ENCODE results near the gene GPR25.

Gene GPR25

GRCh38 chr1:200908191-200908868 lies 35.5 kb downstream of the GPR25 start:
- CTCF ChIA-PET = interaction anchor here (0.6 to 0.7 kb wide), 2 partner anchors 274 to 527 kb away, joined by 3 to 4 read pairs; no protein-coding TSS in a partner anchor
- no peaks in the 10 kb centered on the region; the same call in 1 of the 2 replicates for H3K4me1 ChIP-seq (ENCODE audit: control insufficient read depth, insufficient read depth, low read length)
- no peak overlapping the region for H3K27ac ChIP-seq (ENCODE audit: extremely low read depth, low read depth, low read length)
- TF ChIP-seq ZNF157 (tag by site-specific recombination; IDR thresholded peaks at IDR 0.05) (no peak), ZNF148 (tag by site-specific recombination; IDR thresholded peaks at IDR 0.05; ENCODE audit: borderline replicate concordance) (no peak), ZNF175 (tag by site-specific recombination; IDR thresholded peaks at IDR 0.05) (no peak), SALL2 (tag by site-specific recombination; IDR thresholded peaks at IDR 0.05; ENCODE audit: borderline replicate concordance) (no peak), ZNF555 (tag by site-specific recombination; conservative IDR thresholded peaks at IDR 0.05) (no peak), ZNF146 (tag by site-specific recombination; IDR thresholded peaks at IDR 0.05) (no peak), FEZF1 (tag by site-specific recombination; IDR thresholded peaks at IDR 0.05) (no peak), HIC1 (tag by site-specific recombination; IDR thresholded peaks at IDR 0.05) (no peak), ZNF529 (tag by site-specific recombination; IDR thresholded peaks at IDR 0.05; ENCODE audit: insufficient replicate concordance) (no peak)
- TF ChIP-seq, protein P1, sequence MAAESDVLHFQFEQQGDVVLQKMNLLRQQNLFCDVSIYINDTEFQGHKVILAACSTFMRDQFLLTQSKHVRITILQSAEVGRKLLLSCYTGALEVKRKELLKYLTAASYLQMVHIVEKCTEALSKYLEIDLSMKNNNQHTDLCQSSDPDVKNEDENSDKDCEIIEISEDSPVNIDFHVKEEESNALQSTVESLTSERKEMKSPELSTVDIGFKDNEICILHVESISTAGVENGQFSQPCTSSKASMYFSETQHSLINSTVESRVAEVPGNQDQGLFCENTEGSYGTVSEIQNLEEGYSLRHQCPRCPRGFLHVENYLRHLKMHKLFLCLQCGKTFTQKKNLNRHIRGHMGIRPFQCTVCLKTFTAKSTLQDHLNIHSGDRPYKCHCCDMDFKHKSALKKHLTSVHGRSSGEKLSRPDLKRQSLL (tag by site-specific recombination; IDR thresholded peaks at IDR 0.05) = no peak
- TF ChIP-seq, protein P2, sequence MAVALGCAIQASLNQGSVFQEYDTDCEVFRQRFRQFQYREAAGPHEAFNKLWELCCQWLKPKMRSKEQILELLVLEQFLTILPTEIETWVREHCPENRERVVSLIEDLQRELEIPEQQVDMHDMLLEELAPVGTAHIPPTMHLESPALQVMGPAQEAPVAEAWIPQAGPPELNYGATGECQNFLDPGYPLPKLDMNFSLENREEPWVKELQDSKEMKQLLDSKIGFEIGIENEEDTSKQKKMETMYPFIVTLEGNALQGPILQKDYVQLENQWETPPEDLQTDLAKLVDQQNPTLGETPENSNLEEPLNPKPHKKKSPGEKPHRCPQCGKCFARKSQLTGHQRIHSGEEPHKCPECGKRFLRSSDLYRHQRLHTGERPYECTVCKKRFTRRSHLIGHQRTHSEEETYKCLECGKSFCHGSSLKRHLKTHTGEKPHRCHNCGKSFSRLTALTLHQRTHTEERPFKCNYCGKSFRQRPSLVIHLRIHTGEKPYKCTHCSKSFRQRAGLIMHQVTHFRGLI (tag by site-specific recombination; IDR thresholded peaks at IDR 0.05) = no peak
- POLR2A ChIA-PET = no interaction called here
- peaks cover 0 to 44% of the 10 kb centered on the region in 2 experiments; a peak in 1 of 3 replicates for H3K36me3 ChIP-seq (ENCODE audit: control insufficient read depth in 2 of 2, insufficient read depth in 1 of 2, low read length in 2 of 2)
- H3K9me3 ChIP-seq (ENCODE audit: control insufficient read depth, insufficient read depth, low read depth, low read length) = no peaks in the 10 kb centered on the region
- no peak overlapping the region for H3K4me3 ChIP-seq (ENCODE audit: low read depth, low read length)

- TF ChIP-seq ZNF677 (tag by site-specific recombination; IDR thresholded peaks at IDR 0.05) = no peak
- peaks cover 0 to 44% of the 10 kb centered on the region in 2 experiments; a peak in 1 of 3 replicates for H3K36me3 ChIP-seq (ENCODE audit: control insufficient read depth in 2 of 2, insufficient read depth in 1 of 2, low read length in 2 of 2)
- H3K4me1 ChIP-seq (ENCODE audit: control insufficient read depth, insufficient read depth, low read length) = no peaks in the 10 kb centered on the region; the same call in 1 of the 2 replicates
- ChIA-PET POLR2A (no interaction called here), CTCF (interaction anchor here (0.7 kb wide), 2 partner anchors 9 to 159 kb away, joined by 3 read pairs; no protein-coding TSS in a partner anchor)
- no peak overlapping the region for H3K27ac ChIP-seq (ENCODE audit: extremely low read depth, low read depth, low read length)
- no peaks in the 10 kb centered on the region for H3K9me3 ChIP-seq (ENCODE audit: control insufficient read depth, insufficient read depth, low read depth, low read length)
- no peak overlapping the region for H3K4me3 ChIP-seq (ENCODE audit: low read depth, low read length)
These were observed 36.3 kb downstream of the GPR25 start for GRCh38 chr1:200909071-200909470.
